H54 (cell line): Measurements from ENCODE around the gene ZNF48.
"Not testable (repeated sequence)": the region's sequence is repeated elsewhere in the genome, so short reads cannot be mapped to it uniquely, and the experiment has no call there.

Experiments used
- DNase-seq: peaks from one replicate; pipeline ENCODE4 v3.0.0; 2011; ENCODE audit warnings: low spot score, mixed read lengths; ENCODE audit not compliant: insufficient read length
- FAIRE-seq: peaks from 3 replicates; lab custom pipeline; 2011; peaks lifted over from hg19 to GRCh38; lab: Jason Lieb, UNC
- POLR2A ChIP-seq: IDR thresholded peaks from 2 replicates; pipeline ENCODE4 v1.6.1; 2011; ENCODE audit warnings: low read depth, mild to moderate bottlenecking, low read length

ZNF48 gene

DNA sequence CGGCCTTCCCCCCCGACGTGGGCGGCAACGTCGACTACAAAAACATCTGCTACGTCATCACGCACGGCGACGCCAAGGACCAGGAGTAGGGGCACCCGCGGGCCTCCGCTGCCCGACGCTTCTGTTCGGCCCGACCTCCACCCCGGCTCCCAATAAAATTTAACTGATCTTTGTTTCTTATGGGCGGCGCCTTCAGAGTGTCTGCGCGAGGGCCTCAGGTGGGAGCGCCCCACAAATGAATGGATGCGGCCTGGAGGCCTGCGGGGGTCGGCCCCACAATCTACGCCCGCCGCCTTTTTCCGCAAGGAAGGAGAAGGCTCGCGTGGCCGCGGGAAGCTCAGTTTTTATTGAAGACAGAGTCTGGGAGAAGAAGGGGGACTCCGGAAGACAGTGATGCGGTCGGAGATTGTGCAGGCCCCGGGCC, 17.4 kb upstream of the ZNF48 start:
- DNase-seq (peak; percentile 72), FAIRE-seq (no peak)
- peak; percentile 53 for TF ChIP-seq POLR2A

DNA sequence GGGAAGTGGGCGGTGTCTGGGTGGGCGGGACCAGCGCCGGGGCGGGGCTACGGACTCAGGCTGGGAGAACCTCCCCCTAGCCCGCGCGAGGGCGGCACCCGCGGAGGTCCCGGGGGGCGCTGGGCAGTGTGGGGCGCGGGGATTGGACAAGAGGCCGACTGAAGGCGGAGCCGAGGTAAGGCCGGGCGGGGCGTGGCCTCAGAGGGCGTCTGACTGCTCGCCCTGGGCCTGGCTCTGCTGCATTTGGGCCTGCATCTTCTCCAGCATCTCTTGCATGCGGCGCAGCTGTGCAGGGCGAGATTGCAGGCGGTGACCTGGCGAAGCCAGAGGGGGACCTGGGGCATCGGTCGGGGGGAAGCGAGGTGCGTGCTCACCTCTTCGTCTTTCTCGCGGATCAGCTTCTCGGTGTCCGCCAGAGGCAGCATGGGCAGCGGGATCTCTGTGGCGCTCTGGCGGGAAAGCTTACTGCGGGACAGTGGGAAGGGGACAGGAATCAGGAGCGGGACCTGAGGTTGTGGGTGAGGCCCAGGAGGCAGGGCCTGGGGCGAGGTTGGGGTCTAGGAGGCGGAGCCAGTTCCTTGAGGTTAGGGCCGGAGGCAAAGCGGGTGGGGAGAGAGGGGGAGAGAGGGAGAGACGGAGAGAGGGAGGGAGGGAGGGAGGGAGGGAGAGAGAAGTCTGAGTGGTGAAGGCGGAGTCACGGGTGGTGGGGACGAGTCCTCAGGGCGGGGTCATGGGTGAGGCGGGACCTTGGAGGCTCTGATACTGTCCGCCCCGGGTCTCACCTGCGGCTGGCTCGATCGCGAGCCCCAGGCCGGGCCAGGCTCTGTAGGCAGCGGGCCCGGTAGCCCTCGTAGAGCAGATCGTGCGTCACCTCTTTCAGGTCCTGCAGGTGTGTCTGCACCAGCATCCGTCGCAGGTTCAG, 16.7 kb upstream of the ZNF48 start:
- DNase-seq (peak; percentile 92), FAIRE-seq (peak; percentile 41)
- TF ChIP-seq POLR2A = peak; percentile 84

DNA sequence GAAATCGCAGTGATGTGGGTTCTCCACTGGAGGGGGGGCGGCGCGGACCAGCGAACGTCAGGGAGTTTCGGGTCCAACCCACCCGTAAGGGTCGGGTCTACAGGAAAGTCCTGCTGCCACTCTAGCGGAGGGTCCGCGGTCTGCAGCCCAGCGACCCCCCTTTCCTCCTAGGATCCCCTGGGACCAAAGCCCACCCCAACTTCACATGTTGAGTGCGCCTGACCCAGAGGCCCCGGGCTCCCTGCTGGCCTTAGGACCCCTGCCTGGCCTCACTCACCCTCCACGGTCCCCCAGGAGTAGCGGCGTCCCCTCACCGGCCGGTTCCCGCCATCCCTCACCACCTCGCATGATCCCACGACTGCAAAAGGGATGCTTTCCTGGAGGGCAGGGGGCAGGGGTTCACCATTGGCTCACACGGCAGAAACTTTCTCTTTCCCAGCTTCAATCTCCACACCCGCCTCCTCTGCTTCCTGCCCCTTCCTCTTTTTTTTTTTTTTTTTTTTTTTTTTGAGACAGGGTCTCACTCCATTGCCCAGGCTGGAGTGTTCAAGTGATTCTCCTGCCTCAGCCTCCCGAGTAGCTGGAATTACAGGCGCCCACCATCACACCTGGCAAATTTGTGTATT, 15.9 kb upstream of the ZNF48 start:
- no peak for TF ChIP-seq POLR2A
- no peak for FAIRE-seq
- DNase-seq = no peak

DNA sequence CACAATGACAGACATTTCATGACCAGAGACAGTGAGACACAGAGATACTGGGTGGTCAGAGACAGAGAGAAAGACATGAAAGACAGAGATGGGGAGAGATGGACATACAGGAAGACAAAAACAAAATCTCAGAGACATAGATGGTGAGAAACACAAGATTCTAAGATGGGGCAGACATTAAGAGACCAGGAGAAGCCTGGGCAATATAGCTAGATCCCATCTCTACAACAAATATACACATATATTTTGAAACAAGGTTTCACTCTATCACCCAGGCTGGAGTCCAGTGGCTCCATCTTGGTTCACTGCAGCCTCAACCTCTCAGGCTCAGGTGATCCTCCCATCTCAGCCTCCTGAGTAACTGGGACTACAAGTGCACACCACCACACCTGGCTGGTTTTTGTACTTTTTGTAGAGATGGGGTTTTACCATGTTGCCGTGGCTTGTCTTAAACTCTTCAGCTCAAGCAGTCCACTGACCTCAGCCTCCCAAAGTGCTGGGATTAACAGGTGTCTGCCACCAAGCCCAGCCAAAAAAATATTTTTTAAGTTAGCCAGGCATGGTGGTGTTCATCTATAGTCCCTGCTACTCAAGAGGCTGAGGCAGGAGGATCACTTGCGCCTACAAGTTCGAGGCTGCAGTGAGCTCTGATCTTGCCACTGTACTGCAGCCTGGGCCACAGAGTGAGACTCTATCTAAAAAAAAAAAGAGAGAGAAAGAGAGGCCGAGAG, 15.0 kb upstream of the ZNF48 start:
- DNase-seq (no peak), FAIRE-seq (no peak)
- TF ChIP-seq POLR2A = no peak

DNA sequence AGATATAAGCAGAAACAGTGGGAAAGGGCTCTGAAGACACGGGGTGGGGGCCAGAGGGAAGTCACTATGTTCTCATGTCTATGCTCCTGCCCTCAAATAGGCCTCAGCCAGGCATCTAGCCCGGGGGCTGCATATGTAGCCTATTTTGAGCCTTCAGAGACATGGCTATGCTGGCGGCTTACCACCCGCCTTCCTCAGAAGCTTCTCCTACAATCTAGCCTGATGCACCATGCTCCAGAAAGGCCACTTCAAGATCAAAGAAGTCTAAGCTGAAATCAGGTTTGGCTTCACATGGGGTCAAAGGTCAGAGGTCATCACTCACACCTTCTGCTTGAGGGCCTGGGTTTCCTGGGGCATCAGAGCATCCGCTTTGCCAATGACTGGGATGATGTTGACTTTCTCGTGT, 14.4 kb upstream of the ZNF48 start:
- TF ChIP-seq POLR2A = no peak
- DNase-seq (no peak), FAIRE-seq (no peak)

DNA sequence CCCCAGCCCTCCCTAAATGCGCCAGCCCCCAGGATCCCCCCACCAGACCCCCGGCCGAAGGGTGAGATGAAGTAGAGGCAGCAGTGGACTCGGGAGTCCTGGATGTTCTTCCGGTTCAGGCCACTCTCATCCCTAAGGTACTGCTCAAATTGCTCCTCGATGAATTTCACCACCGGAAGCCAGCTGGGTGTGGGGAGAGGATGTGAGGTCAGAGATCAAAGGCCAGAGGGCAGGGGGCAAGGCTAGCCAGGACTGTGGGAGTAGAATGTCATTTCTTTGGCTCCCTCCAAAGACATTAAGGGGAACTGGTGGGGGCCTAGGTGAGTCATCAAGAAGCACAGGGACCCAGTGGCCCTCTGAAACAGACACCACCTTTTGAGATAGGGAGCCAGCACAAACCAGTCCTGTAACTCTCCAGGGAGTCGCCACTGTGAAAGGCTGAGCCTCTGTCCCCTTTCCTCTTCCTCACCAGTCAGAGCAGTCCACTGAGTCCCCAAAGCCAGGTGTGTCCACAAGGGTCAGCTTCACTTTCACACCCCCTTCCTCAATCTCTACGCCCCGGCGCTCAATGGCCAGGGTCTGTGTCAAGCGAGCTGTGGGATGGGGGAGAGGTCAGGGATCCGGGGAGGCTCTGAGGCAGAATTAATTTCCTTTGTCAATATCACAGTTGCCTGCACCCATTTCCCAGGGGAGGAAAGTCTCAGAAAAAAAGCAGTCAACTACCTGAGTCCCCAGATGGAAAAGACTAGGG, 13.8 kb upstream of the ZNF48 start:
- no peak for FAIRE-seq
- TF ChIP-seq POLR2A = no peak
- DNase-seq = no peak

DNA sequence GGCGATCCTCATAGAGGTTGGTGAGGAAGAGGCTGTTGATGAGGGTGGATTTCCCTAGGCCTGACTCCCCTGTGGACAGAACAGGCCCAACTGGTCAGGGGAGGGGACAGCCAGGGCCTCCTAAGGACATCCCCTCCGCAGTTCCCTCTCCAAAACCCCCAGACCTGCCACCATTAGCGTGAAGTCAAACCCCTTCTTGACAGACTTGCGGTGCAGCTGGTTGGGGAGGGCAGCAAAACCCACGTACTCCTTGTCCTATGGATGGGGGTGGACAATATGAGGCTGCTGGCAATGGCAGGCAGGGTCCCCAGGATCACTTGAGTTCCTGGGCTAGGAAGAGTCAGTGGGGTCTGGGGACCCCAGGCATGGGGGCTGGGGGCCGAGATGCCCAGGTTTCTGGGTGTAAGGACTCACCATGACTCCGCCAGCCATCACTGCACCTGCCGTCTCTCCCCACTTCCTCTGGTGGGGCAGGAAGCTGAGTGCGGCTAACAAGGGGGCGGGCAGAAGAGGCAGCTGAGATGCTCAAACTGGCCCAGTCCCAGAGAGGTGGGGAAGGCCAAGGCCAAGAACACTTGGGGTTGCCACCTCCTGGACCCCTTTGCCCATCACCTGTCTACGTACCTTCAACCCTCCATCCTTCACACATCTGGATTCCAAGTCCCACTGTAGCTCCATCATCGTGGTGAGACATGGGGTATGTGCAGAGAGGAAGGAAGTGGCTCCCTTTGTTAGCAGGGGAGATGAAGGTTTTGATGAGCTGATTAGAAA, 12.9 kb upstream of the ZNF48 start, which contains the start of gene SEPTIN1:
Gene SEPTIN1, minus strand, starts transcription at position 451 of the 771 bp plus-strand sequence. Its CDS starts 19 bp downstream, at position 432.
- DNase-seq (no peak), FAIRE-seq (no peak)
- TF ChIP-seq POLR2A = no peak

DNA sequence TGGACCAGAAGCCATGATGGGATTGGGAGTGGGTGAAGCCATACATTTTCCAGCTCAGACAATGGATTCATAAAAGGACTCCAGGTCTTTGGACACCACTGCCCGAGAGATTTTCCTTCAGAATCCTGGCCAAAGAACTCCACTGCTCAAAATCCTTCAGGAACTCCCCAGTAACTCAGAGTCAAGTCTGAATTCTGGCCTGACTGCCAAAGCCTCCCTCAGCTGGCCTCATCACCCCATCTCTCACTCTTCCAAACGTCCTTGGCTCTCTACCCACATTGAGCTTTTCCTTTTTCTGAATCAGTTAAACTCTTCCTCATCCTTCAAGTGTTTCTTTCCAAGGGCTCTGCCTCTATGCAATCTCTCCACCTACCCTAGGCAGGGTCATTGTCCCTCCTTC, 11.7 kb upstream of the ZNF48 start:
- TF ChIP-seq POLR2A = no peak
- DNase-seq = no peak
- FAIRE-seq = no peak

DNA sequence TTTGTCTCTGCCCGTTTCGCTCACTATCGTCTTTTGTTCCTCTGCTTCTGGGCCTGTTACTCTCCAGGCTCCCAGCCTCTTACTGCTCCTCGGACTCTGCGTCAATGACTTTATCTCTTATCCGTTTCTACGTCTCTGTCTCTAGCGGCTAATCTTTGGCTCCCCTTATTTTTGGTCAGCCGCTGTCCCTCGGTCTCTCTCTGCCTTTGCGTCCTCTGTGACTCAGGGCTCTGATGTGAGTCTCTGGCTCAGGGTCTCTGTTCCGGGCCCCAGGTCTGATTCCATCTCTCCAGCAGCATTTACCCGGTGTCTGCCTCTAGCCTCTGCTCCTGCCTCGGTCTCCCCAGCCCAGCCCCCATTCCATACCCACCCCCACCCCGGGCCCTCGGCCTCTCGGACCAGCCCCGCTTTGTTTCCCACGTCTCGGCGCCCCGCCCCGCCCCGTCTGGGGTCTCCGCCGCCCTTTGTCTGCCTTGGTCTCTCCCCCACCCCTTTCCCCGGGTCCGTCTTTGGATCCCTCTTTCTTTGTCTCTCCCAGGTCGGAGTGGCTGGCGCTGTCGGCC, 547 bp upstream of the ZNF48 start:
- no peak for FAIRE-seq
- no peak for DNase-seq
- TF ChIP-seq POLR2A = no peak

DNA sequence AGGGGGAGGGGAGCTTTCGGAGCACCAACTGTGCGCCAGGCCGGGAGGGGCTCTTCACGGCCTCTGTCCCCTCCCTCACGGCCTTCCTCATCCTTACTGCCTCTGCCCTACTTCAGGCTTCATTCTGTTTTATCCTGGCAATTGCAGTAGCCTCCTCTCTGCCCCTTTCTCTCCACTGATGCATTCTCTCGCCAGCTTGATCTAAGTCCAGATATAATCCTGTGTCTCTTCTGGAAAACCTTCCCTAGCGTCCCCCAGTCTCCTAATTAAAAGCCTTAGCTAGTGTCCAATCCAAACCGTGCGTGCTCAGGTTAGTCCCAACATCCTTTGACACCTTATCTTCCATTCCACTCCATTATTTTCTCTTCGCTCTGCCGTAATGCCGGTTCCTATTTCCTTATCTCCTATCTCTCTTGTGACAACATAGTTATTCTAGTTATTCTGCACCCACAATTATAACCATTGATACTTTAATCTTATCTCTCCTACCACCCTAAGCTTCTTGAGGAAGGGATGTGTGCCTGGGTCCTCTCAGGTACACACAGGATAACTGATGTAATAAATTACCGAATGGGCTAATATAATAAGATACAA, 869 bp downstream of the ZNF48 start:
- no peak for TF ChIP-seq POLR2A
- no peak for DNase-seq
- FAIRE-seq = no peak

DNA sequence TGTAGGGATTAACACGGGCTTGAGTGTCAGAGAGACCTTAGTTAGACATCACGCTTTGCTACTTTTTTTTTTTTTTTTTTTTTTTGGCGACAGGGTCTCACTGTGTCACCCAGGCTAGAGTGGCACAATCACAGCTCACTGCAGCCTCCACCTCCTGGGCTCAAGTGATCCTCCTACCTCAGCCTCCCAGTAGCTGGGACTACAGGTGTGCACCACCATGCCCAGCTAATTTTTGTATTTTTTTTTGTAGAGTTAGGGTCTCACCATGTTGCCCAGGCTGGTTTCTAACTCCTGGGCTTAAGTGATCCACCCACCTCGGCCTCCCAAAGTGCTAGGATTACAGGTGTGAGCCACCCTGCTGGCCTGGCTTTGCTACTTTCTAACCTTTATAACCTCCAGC, 1.4 kb downstream of the ZNF48 start:
- FAIRE-seq, DNase-seq: not testable (repeated sequence)

DNA sequence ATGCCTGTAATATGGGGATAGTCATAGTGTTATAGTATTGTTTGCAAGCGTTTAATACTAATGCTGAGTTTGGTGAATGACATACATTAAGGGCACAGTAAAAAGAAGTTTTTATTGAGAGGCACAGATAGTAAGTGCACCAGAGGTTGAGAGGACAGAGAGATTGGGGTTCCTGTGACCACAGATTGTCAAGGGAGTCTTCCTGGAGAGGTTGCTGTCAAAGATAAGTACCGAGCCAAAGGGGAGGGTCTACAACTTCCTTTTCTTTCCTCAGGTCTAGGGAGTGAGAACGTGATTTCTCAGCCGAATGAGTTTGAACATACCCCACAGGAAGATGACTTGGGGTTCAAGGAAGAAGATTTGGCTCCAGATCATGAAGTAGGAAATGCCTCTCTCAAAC, 1.8 kb downstream of the ZNF48 start:
- no peak for TF ChIP-seq POLR2A
- no peak for DNase-seq
- FAIRE-seq = no peak
